ENCODE data around the gene PDXDC1.
A peak's percentile ranks its signal among the peaks of the same experiment; 100 is the strongest.
"Not testable (repeated sequence)": the region's sequence is repeated elsewhere in the genome, so short reads cannot be mapped to it uniquely, and the experiment has no call there.

PDXDC1 gene

DNA sequence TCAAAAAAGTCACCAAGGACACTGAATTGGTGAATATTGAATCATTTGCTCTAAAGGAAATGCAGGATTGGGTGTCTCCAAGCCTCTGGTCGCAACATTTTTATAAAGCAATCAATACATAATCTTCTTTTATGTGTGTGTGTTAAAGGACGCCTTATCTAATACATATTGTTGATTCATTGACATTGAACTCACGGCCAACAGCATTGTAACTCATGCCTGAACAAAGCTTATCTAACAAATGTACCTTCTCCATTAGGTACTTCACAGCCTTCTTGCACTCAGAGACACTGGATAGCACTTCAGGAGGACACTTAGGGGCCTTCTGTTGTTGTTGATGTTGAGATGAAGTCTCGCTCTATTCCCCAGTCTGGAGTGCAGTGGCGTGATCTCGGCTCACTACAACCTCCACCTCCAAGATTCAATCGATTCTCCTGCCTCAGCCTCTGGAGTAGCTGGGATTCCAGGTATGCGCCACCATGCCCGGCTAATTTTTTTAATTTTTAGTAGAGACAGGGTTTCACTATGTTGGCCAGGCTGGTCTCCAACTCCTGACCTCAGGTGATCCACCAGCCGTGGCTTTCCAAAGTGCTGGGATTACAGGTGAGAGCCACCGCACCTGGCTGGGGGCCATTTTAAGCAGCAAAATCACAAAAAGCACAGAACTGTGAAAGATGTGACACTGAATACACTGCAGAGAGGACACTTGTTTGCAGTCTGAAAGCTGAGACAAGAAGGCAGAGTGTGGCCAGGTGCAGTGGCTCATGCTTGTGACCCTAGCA is 13.2 kb upstream of the PDXDC1 start:
- Histone ChIP-seq H3K4me3 (ENCODE audit: severe bottlenecking) (no peak overlapping the region), H3K27me3 (ENCODE audit: insufficient read depth, poor library complexity, severe bottlenecking) (no peaks in the 10 kb centered on the region), H3K36me3 (ENCODE audit: low read depth) (no peaks in the 10 kb centered on the region), H3K4me1 (ENCODE audit: insufficient read depth, poor library complexity, severe bottlenecking) (no peaks in the 10 kb centered on the region), H3K27ac (ENCODE audit: poor library complexity, severe bottlenecking) (no peak overlapping the region), H3K9me3 (ENCODE audit: severe bottlenecking) (peaks cover 7% of the 10 kb centered on the region)
- DNase-seq (ENCODE audit: low spot score) = no peak
- no peak; the same call in 2 of the 3 replicates for ATAC-seq (ENCODE audit: low read depth)
- no peak for TF ChIP-seq CTCF (IDR thresholded peaks at IDR 0.05; ENCODE audit: poor library complexity, severe bottlenecking)

- Histone ChIP-seq H3K4me3 (ENCODE audit: severe bottlenecking) (no peak overlapping the region), H3K36me3 (ENCODE audit: low read depth) (no peaks in the 10 kb centered on the region), H3K9me3 (ENCODE audit: severe bottlenecking) (peaks cover 7% of the 10 kb centered on the region), H3K27ac (ENCODE audit: poor library complexity, severe bottlenecking) (no peak overlapping the region), H3K4me1 (ENCODE audit: insufficient read depth, poor library complexity, severe bottlenecking) (no peaks in the 10 kb centered on the region), H3K27me3 (ENCODE audit: insufficient read depth, poor library complexity, severe bottlenecking) (no peaks in the 10 kb centered on the region)
- no peak for DNase-seq (ENCODE audit: low spot score)
- no peak for ATAC-seq (ENCODE audit: low read depth)
- TF ChIP-seq CTCF (IDR thresholded peaks at IDR 0.05; ENCODE audit: poor library complexity, severe bottlenecking) = no peak
These were observed 11.3 kb upstream of the PDXDC1 start for GRCh38 chr16:14963281-14964173.

DNA sequence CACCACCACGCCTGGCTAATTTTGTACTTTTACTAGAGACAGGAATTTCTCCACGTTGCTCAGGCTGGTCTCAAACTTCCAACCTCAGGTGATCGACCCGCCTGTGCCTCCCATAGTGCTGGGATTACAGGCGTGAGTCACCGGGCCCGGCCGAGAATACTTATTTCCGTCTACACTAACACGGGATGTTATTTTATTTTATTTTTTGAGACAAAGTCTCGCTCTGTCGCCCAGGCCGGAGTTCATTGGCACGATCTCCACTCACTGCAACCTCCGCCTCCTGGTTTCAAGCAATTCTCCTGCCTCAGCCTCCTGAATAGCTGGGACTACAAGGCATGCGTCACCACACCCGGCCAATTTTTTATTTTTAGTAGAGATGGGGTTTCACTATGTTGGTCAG is 9.5 kb upstream of the PDXDC1 start:
- Histone ChIP-seq H3K27ac (ENCODE audit: poor library complexity, severe bottlenecking) (no peak overlapping the region), H3K4me3 (ENCODE audit: severe bottlenecking) (no peak overlapping the region), H3K27me3 (ENCODE audit: insufficient read depth, poor library complexity, severe bottlenecking) (no peaks in the 10 kb centered on the region), H3K36me3 (ENCODE audit: low read depth) (no peaks in the 10 kb centered on the region), H3K9me3 (ENCODE audit: severe bottlenecking) (peaks cover 7% of the 10 kb centered on the region), H3K4me1 (ENCODE audit: insufficient read depth, poor library complexity, severe bottlenecking) (no peaks in the 10 kb centered on the region)
- DNase-seq (ENCODE audit: low spot score) = no peak
- no peak for TF ChIP-seq CTCF (IDR thresholded peaks at IDR 0.05; ENCODE audit: poor library complexity, severe bottlenecking)
- ATAC-seq (ENCODE audit: low read depth) = no peak

DNA sequence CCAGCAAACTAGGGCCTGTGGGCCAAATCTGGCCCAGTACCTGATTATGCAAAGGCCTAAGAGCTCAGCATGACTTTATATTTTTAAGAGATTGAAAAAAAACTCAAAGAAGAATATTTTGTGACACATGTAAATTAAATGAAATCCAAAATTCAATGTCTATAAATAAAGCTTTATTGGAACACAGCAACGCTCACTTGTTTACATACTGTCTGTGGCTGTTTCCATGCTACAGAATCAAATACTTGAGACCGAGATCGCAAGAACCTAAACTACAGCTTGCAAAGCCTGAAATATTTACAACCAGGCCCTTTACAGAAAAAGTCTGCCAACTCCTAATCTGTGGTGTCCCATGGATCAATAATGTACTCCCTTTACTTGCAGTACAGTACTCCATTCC is 5.0 kb upstream of the PDXDC1 start:
- not testable (repeated sequence) for ATAC-seq (ENCODE audit: low read depth); H3K4me1 ChIP-seq (ENCODE audit: insufficient read depth, poor library complexity, severe bottlenecking); DNase-seq (ENCODE audit: low spot score); H3K36me3 ChIP-seq (ENCODE audit: low read depth); H3K4me3 ChIP-seq (ENCODE audit: severe bottlenecking); H3K27ac ChIP-seq (ENCODE audit: poor library complexity, severe bottlenecking); H3K27me3 ChIP-seq (ENCODE audit: insufficient read depth, poor library complexity, severe bottlenecking); H3K9me3 ChIP-seq (ENCODE audit: severe bottlenecking)

GRCh38 chr16:14971621-14972228 is 3.1 kb upstream of the PDXDC1 start:
- DNase-seq (ENCODE audit: low spot score); H3K36me3 ChIP-seq (ENCODE audit: low read depth); ATAC-seq (ENCODE audit: low read depth); H3K27me3 ChIP-seq (ENCODE audit: insufficient read depth, poor library complexity, severe bottlenecking); H3K9me3 ChIP-seq (ENCODE audit: severe bottlenecking); H3K4me1 ChIP-seq (ENCODE audit: insufficient read depth, poor library complexity, severe bottlenecking); H3K4me3 ChIP-seq (ENCODE audit: severe bottlenecking); H3K27ac ChIP-seq (ENCODE audit: poor library complexity, severe bottlenecking): not testable (repeated sequence)

DNA sequence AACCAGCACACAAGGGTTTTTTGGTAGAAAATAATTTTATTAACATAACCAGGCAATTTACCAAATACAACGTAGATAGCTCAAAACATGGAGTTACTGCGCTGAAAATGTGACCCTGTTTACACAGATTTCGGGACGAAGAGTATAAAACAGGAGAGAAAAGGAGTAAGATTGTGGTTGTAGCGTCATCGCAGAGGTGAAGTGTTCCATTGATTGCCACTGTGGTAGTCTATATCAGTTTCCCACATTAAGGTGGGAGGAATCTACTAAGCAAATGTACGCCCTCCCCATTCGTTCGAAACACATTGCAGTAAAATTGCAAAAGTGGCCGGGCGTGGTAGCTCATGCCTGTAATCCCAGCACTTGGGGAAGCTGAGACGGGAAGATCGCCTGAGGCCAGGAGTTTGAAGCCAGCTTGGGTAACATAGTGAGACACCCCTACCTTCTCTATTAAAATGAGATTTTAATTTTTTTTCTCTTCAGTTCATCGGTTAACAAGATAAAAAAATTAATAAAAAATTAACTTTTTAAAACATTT is 972 bp upstream of the PDXDC1 start:
- H3K9me3 ChIP-seq (ENCODE audit: severe bottlenecking); DNase-seq (ENCODE audit: low spot score); H3K4me1 ChIP-seq (ENCODE audit: insufficient read depth, poor library complexity, severe bottlenecking); H3K36me3 ChIP-seq (ENCODE audit: low read depth); H3K27me3 ChIP-seq (ENCODE audit: insufficient read depth, poor library complexity, severe bottlenecking): not testable (repeated sequence)
- Histone ChIP-seq H3K4me3 (ENCODE audit: severe bottlenecking) (peak overlapping the region; percentile 52), H3K27ac (ENCODE audit: poor library complexity, severe bottlenecking) (peak overlapping the region; percentile 54)
- ATAC-seq (ENCODE audit: low read depth) = peak; percentile 8; the same call in 1 of the 3 replicates

GRCh38 chr16:14974331-14974655 is 533 bp upstream of the PDXDC1 start:
- Histone ChIP-seq H3K4me3 (ENCODE audit: severe bottlenecking) (peak overlapping the region; percentile 52), H3K27ac (ENCODE audit: poor library complexity, severe bottlenecking) (peak overlapping the region; percentile 54)
- DNase-seq (ENCODE audit: low spot score); ATAC-seq (ENCODE audit: low read depth); H3K4me1 ChIP-seq (ENCODE audit: insufficient read depth, poor library complexity, severe bottlenecking); H3K27me3 ChIP-seq (ENCODE audit: insufficient read depth, poor library complexity, severe bottlenecking); H3K36me3 ChIP-seq (ENCODE audit: low read depth); H3K9me3 ChIP-seq (ENCODE audit: severe bottlenecking): not testable (repeated sequence)

DNA sequence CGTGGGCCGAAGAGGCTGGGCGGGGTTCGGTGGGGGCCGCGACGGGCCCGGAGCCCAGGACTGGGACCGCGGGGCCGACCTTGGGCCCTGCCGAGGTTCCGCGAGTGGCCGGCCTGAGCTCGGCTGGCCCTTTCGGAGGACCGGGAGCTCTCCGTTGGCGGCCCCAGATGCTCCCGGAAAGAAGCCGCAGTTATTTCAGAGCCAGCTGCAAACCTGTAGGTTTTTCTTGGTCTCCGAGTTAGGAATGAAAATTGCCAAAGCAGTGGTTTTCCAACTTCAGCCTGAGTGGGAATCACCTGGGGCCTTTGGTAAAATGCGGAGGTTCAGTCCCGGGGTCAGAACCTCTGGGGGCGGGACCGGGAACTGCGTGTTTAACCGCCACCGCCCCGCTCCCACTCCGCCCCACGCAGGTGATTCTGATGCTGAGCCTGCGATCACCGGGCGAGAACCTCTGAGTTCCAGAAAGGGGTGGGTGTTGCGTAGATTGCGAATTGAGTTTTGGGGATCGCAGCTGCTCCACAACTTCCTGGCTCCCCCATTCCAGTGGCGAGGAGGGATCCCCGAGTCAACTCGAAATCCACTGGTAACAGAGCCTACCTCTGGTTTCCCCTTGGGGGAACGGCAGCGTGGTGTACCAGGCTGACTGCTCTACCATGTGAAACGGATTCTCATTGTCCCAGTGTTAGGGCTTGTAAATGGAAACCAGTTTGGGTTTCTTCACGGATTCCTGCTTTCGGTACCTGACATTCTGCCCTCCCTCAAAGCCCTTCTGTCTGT is 780 bp downstream of the PDXDC1 start:
- not testable (repeated sequence) for H3K9me3 ChIP-seq (ENCODE audit: severe bottlenecking); H3K36me3 ChIP-seq (ENCODE audit: low read depth); DNase-seq (ENCODE audit: low spot score); H3K4me1 ChIP-seq (ENCODE audit: insufficient read depth, poor library complexity, severe bottlenecking); H3K27me3 ChIP-seq (ENCODE audit: insufficient read depth, poor library complexity, severe bottlenecking)
- peak overlapping the region; percentile 52 for H3K4me3 ChIP-seq (ENCODE audit: severe bottlenecking)
- ATAC-seq (ENCODE audit: low read depth) = peak; percentile 14
- peak overlapping the region; percentile 54 for H3K27ac ChIP-seq (ENCODE audit: poor library complexity, severe bottlenecking)

Data from RWPE2 (cell line).